Colonic mucosa (tissue), 4 donors: ENCODE measurements around the gene TCF21. TPM values are rescaled to one million over a fixed set of nuclear protein-coding genes. Genes with fewer than 3 reads are reported as not detected.
"Not testable (repeated sequence)": the region's sequence is repeated elsewhere in the genome, so short reads cannot be mapped to it uniquely, and the experiment has no call there.

Experiments used
- DNase-seq: peaks from one replicate; pipeline ENCODE4 v3.0.0-alpha.2; 2020
- H3K27ac ChIP-seq: fragments of 200-600 bp; one replicate; pipeline ENCODE4 v1.8.0; 2021
- H3K27me3 ChIP-seq: fragments of 200-600 bp; one replicate; pipeline ENCODE4 v1.8.0; 2021
- H3K36me3 ChIP-seq: fragments of 200-600 bp; one replicate; pipeline ENCODE4 v1.8.0; 2021
- H3K4me1 ChIP-seq: fragments of 200-600 bp; one replicate; pipeline ENCODE4 v1.8.0; 2021; ENCODE audit warnings: mild to moderate bottlenecking
- H3K4me3 ChIP-seq: fragments of 200-600 bp; one replicate; pipeline ENCODE4 v1.8.0; 2021
- H3K9ac ChIP-seq, 2 donors: one replicate each; pipeline ENCODE4 v1.7.0; 2013; ENCODE audit warnings: control low read depth in 2 of 2, low read depth in 2 of 2, low read length in 2 of 2
- H3K9me3 ChIP-seq: fragments of 200-600 bp; one replicate; pipeline ENCODE4 v1.8.0; 2021
- CTCF ChIP-seq: fragments of 200-600 bp; IDR thresholded peaks from one replicate; pipeline ENCODE4 v1.8.0; 2022; ENCODE audit warnings: antibody characterized with exemption, mild to moderate bottlenecking
- intact Hi-C: fragments of 100-400 bp; cut with DNase I; formaldehyde crosslinking; loops from one replicate; pipeline ENCODE4 v1.14.1; 2022
- total RNA-seq, 2 donors: library from RNA; stranded (reverse); fragmentation: NEBNext Ultra II Directional in 1 of 2; extraction: Animal tissue kit (Norgen Biotek cat#: 25700) in 1 of 2; gene quantifications; one replicate each; pipeline ENCODE4 v1.2.1, GENCODE V29; 2021
- donor health status: healthy.
- donor health status: DM: no; HTN: no; CAD: no.
- donor health status: DM: no; HTN: no; CAD: no.

Gene TCF21
- total RNA-seq, 2 donors from 2014 or later, result 4.4 to 5.1 TPM

GRCh38 chr6:133854364-133855275 is 34.3 kb upstream of the TCF21 start:
- Histone ChIP-seq H3K9me3 (no peaks in the 10 kb centered on the region), H3K4me3 (no peak overlapping the region), H3K27ac (no peak overlapping the region), H3K36me3 (no peaks in the 10 kb centered on the region), H3K9ac (peak overlapping the region in 1 of 2 donors; percentile 18), H3K4me1 (no peaks in the 10 kb centered on the region), H3K27me3 (peaks cover 23% of the 10 kb centered on the region)
- DNase-seq, result no peak
- intact Hi-C loops, result no loop called here
- no peak for TF ChIP-seq CTCF

GRCh38 chr6:133855276-133855990 is 33.5 kb upstream of the TCF21 start:
- TF ChIP-seq CTCF, result no peak
- no peak for DNase-seq
- H3K4me1 ChIP-seq, result no peaks in the 10 kb centered on the region
- H3K36me3 ChIP-seq, result no peaks in the 10 kb centered on the region
- H3K27me3 ChIP-seq, result peaks cover 23% of the 10 kb centered on the region
- H3K9me3 ChIP-seq, result no peaks in the 10 kb centered on the region
- intact Hi-C loops, result no loop called here
- H3K9ac ChIP-seq, result no peak overlapping the region
- H3K4me3 ChIP-seq, result no peak overlapping the region
- H3K27ac ChIP-seq, result no peak overlapping the region

DNA sequence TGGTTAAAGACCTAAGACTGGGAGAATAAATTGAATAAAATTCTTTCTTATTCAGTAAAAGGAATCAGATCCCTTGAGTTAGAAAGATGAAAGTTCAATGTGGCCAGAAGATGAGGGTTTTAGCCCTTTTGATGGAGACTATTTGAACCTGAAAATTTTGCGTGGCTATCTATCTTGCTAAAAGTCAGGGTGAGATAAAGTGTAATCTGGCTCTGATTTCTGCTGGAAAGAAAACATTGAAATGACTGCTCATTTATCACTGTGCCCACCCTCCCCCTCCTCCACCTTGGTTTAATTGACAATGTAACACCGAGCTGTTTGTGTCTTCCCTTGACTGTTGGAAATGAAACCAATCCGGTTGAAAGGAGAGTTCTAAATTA is 32.9 kb upstream of the TCF21 start:
- intact Hi-C loops, result no loop called here
- no peaks in the 10 kb centered on the region for H3K4me1 ChIP-seq
- no peaks in the 10 kb centered on the region for H3K9me3 ChIP-seq
- H3K36me3 ChIP-seq, result no peaks in the 10 kb centered on the region
- H3K9ac ChIP-seq, result no peak overlapping the region
- DNase-seq, result no peak
- H3K4me3 ChIP-seq, result no peak overlapping the region
- H3K27me3 ChIP-seq, result peaks cover 23% of the 10 kb centered on the region
- H3K27ac ChIP-seq, result no peak overlapping the region
- TF ChIP-seq CTCF, result no peak

GRCh38 chr6:133856911-133857310 is 32.0 kb upstream of the TCF21 start:
- Histone ChIP-seq H3K4me3 (no peak overlapping the region), H3K9ac (no peak overlapping the region), H3K27me3 (peaks cover 23% of the 10 kb centered on the region), H3K36me3 (no peaks in the 10 kb centered on the region), H3K27ac (no peak overlapping the region), H3K9me3 (no peaks in the 10 kb centered on the region), H3K4me1 (no peaks in the 10 kb centered on the region)
- no peak for DNase-seq
- no peak for TF ChIP-seq CTCF
- intact Hi-C loops, result no loop called here

- no peaks in the 10 kb centered on the region for H3K9me3 ChIP-seq
- no peak for DNase-seq
- no peaks in the 10 kb centered on the region for H3K4me1 ChIP-seq
- no peak overlapping the region for H3K4me3 ChIP-seq
- peaks cover 23% of the 10 kb centered on the region for H3K27me3 ChIP-seq
- no peak overlapping the region for H3K27ac ChIP-seq
- intact Hi-C loops, result no loop called here
- H3K36me3 ChIP-seq, result no peaks in the 10 kb centered on the region
- TF ChIP-seq CTCF, result no peak
- no peak overlapping the region for H3K9ac ChIP-seq
Measured at GRCh38 chr6:133857696-133858095, 31.2 kb upstream of the TCF21 start.

DNA sequence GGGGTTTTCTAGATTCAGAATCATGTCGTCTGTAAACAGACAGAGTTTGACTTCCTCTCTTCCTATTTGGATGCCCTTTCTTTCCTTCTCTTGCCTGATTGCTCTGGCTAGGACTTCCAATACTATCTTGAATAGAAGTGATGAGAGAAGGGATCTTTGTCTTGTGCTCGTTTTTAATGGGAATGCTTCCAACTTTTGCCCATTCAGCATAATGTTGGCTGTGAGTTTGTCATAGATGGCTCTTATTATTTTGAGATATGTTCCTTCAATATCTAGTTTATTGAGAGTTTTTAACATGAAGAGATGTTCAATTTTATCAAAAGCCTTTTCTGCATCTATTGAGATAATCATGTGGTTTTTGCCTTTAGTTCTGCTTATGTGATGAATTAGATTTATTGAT is 27.6 kb upstream of the TCF21 start:
- H3K4me3 ChIP-seq, DNase-seq, H3K9me3 ChIP-seq, H3K36me3 ChIP-seq, intact Hi-C loops, H3K4me1 ChIP-seq, H3K27me3 ChIP-seq, H3K9ac ChIP-seq, H3K27ac ChIP-seq: not testable (repeated sequence)
